ENCODE measurements around the gene STX2.
"Not testable (repeated sequence)": the region's sequence is repeated elsewhere in the genome, so short reads cannot be mapped to it uniquely, and the experiment has no call there.

Gene STX2

GRCh38 chr12:130868412-130868811 lies 29.4 kb upstream of the STX2 start:
- DNase-seq = no peak

GRCh38 chr12:130863298-130863697 lies 24.2 kb upstream of the STX2 start:
- DNase-seq = no peak

- not testable (repeated sequence) for DNase-seq
These were observed 23.7 kb upstream of the STX2 start for GRCh38 chr12:130862771-130863170.

- no peak for DNase-seq
These were observed 23.1 kb upstream of the STX2 start for GRCh38 chr12:130862161-130862560.

DNA sequence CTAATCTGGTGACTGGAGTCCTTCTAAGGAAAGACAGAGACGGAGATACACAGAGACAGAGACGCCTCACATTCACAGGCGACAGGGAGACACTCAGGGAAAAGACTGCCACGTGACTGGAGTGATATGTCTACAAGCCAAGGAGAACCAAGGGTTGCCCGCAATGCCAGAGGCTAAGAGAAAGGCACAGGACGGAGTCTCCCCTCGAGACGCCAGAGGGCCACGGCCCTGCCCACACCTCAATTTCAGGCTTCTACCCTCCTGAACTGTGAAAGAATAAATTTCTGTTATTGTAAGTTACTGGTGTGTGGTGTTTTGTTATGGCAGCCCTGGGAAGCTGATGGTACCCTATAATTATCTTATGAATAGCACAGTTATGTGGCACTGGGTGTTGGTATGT lies 21.3 kb upstream of the STX2 start:
- DNase-seq = no peak

DNA sequence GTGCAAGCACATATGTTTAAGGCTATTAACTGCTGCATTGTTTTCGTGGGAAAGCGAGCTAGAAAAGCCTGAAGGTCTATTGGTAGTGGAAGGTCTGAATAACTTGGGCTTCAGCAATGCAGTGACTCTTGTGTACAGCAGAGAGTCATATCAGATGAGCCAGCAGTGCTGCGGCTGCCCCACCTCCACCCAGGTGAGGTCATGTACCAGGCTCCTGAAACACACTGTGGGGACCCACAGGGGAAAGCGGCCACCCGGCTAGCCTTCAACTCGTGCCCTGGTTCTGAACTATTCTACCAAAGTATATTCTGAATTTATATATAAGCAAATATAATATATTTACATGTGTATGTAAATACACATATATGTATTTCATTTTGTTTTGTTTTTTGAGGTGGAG lies 20.1 kb upstream of the STX2 start:
- DNase-seq = no peak

DNA sequence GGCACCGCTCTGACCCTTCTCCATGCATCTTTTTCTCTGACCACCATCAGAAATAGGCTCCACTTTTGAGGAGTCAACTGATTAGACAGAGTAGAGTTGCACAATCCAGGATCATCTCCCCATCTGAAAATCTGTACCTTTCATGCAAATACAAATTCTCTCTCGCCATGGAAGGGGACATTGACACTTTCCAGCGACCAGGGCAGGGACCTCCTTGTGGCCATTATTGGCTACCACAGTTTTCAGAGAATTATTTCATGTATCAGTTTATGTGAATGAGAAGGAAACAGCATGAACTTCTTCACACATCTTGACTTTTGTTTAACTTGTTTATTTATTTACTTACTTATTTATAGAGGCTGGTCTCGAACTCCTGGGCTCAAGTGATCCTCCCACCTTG lies 19.0 kb upstream of the STX2 start:
- no peak for DNase-seq

GRCh38 chr12:130856088-130856487 lies 17.0 kb upstream of the STX2 start:
- DNase-seq = no peak

- DNase-seq = no peak
These were observed 11.5 kb upstream of the STX2 start for GRCh38 chr12:130850418-130851021.

- no peak for DNase-seq
These were observed 10.7 kb upstream of the STX2 start for GRCh38 chr12:130849561-130850417.

GRCh38 chr12:130848785-130849305 lies 9.8 kb upstream of the STX2 start:
- not testable (repeated sequence) for DNase-seq

GRCh38 chr12:130848105-130848504 lies 9.1 kb upstream of the STX2 start:
- not testable (repeated sequence) for DNase-seq

- DNase-seq = no peak
These were observed 8.1 kb upstream of the STX2 start for GRCh38 chr12:130847112-130847511.

GRCh38 chr12:130846369-130846768 lies 7.3 kb upstream of the STX2 start:
- no peak for DNase-seq

DNA sequence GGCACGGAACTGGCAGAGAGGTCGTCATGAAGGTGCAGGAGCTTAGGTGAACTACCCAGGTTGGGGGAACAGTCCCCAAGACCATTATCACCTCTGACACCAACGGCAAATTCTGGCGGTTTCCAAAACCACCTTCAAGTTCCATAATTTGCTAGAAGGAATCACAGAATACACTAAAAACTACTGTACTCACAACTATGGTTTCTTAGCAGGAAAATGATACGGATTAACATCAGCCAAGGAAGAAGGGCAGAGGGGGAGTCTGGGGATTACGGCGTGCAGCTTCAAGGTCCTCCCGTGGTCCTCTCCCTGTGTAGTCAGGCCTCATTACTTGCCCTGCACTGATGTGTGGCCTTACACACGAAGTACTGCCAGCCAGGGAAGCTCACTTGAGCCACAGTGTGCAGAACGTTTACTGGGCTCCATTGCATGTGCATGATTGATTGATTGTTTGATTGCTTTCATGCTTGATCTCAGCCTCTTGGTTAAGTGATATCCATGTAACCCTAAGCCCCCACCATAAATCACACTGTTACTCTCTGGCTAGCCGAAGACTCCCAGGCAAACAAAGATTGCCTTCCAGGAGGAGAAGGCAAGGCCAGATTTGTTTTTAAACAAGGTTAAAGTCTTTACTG lies 837 bp upstream of the STX2 start:
- no peak for DNase-seq

GRCh38 chr12:130838284-130838950 lies 633 bp downstream of the STX2 start:
- DNase-seq = no peak

DNA sequence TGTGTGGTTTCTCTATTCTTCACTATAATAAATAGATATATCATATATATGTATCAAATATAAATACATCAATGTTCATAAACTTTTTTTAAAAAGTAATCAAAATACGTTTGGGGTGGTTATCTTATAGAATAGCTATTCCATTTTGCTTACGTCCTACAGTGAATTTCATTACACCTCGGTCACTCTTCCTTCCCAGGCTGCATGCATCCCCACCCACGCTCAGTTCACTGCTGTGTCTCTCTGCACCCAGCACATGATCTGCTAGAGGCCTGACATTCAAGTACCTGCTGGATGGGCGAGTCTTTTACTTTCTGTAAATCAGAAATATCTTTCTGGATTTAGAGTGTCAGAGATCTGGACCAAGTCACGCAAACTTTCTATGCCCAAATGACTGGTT lies 3.6 kb downstream of the STX2 start:
- no peak for DNase-seq

GRCh38 chr12:130835011-130835410 lies 4.0 kb downstream of the STX2 start:
- DNase-seq = no peak

GRCh38 chr12:130832561-130833209 lies 6.4 kb downstream of the STX2 start:
- no peak for DNase-seq

DNA sequence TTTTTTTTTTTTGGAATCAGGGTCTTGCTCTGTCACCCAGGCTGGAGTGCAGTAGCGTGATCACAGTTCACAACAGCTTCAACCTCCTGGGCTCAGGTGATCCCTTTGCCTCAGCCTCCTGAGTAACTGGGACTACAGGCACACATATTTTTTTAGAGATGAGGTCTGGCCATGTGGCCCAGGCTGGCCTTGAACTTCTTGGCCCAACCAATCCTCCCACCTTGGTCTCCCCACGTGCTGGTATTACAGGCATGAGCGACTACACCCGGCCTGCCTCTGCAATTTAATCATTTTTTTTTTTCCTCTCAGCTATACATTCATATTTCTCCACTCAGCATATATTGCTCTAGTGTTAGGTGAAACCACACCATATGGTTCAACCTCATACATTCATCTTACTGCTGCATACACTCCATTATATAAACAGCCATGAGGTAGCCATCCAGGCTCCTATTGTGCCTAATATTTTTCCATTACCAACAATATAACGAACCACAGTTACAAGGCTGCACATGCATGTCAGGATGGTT lies 7.1 kb downstream of the STX2 start:
- DNase-seq = no peak

DNA sequence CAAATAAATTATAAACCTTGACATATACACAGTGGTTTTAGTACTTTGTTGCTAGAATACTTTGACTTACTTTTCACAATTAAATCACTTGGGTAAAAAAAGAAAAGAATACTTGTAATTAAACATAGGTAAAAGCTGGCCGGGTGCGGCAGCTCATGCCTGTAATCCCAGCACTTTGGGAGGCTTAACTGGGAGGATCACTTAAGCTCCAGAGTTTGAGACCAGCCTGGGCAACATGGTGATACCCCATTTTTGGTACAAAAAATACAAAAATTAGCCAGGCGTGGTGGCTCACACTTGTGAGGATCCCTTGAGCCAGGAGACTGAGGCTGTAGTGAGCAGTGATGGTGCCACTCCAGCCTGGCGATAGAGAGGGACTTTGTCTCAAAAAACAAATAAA lies 7.8 kb downstream of the STX2 start:
- DNase-seq = no peak

GRCh38 chr12:130830246-130830551 lies 8.9 kb downstream of the STX2 start:
- no peak for DNase-seq

Measured in CD4-positive, alpha-beta T cell treated with Interleukin-15 for 1 hour (primary cell).